HepG2 (cell line): ENCODE data around the gene OSCP1. TPM values are rescaled to one million over a fixed set of nuclear protein-coding genes. Genes with fewer than 3 reads are reported as not detected.

Experiments
- CREB1 ChIP-seq, 2 experiments: fragments of 450-650 bp in 1 of 2; IDR thresholded peaks; 2 replicates each; pipeline ENCODE4 v1.6.1; 2016 to 2017; ENCODE audit warnings: control low read depth in 1 of 2, mild to moderate bottlenecking in 1 of 2, missing compliant biosample characterization in 1 of 2, missing genetic modification characterization in 1 of 2
- DZIP1 ChIP-seq: sonication (generic); formaldehyde crosslinking; IDR thresholded peaks from 2 replicates; pipeline ENCODE4 v1.5.0; 2020; ENCODE audit warnings: mild to moderate bottlenecking, missing genetic modification reagents
- ETV5 ChIP-seq: IDR thresholded peaks from 2 replicates; pipeline ENCODE4 v1.6.1; 2018; ENCODE audit warnings: missing biosample characterization, missing genetic modification reagents, inconsistent platforms, borderline replicate concordance
- FOXC1 ChIP-seq: sonication (generic); formaldehyde crosslinking; IDR thresholded peaks from 2 replicates; pipeline ENCODE4 v1.8.0; 2022; ENCODE audit warnings: mild to moderate bottlenecking, missing genetic modification reagents, borderline replicate concordance
- FOXP4 ChIP-seq: sonication (generic); formaldehyde crosslinking; IDR thresholded peaks from 2 replicates; pipeline ENCODE4 v1.4.0; 2020; ENCODE audit warnings: missing genetic modification reagents
- HBP1 ChIP-seq: IDR thresholded peaks from 2 replicates; pipeline ENCODE4 v1.6.1; 2016; ENCODE audit warnings: low read depth, control low read depth
- HNRNPL ChIP-seq: fragments of 200-400 bp; formaldehyde crosslinking; IDR thresholded peaks from 2 replicates; pipeline ENCODE4 v1.6.1; 2017; ENCODE audit warnings: mild to moderate bottlenecking, low read depth, low read length
- HNRNPLL ChIP-seq: fragments of 200-400 bp; formaldehyde crosslinking; IDR thresholded peaks from 2 replicates; pipeline ENCODE4 v1.6.1; 2017; ENCODE audit warnings: mild to moderate bottlenecking, low read depth, low read length; ENCODE audit not compliant: poor library complexity, severe bottlenecking
- ISL2 ChIP-seq: sonication (generic); formaldehyde crosslinking; IDR thresholded peaks from 2 replicates; pipeline ENCODE4 v1.5.0; 2020; ENCODE audit warnings: missing genetic modification reagents
- MLX ChIP-seq: IDR thresholded peaks from 2 replicates; pipeline ENCODE4 v1.6.1; 2016
- PCBP2 ChIP-seq: fragments of 200-400 bp; formaldehyde crosslinking; optimal IDR thresholded peaks from 2 replicates; pipeline ENCODE3; 2018; ENCODE audit warnings: low read length, low read depth; ENCODE audit not compliant: poor library complexity, severe bottlenecking
- PITX1 ChIP-seq: sonication (generic); formaldehyde crosslinking; IDR thresholded peaks from 2 replicates; pipeline ENCODE4 v1.5.1; 2020; ENCODE audit warnings: mild to moderate bottlenecking, missing genetic modification reagents
- PPARG ChIP-seq: conservative IDR thresholded peaks from 2 replicates; pipeline ENCODE4 v1.6.1; 2016; ENCODE audit warnings: missing biosample characterization, missing genetic modification reagents
- RBFOX2 ChIP-seq: fragments of 200-400 bp; formaldehyde crosslinking; IDR thresholded peaks from 2 replicates; pipeline ENCODE4 v1.6.1; 2017; ENCODE audit warnings: low read depth, mild to moderate bottlenecking, low read length
- TFAP4 ChIP-seq: sonication (generic); IDR thresholded peaks from 2 replicates; pipeline ENCODE4 v1.6.1; 2016; ENCODE audit warnings: low read depth, borderline replicate concordance
- THAP11 ChIP-seq: IDR thresholded peaks from 2 replicates; pipeline ENCODE4 v1.6.1; 2016; ENCODE audit warnings: missing biosample characterization, missing genetic modification reagents
- ZNF12 ChIP-seq: sonication (generic); formaldehyde crosslinking; IDR thresholded peaks from 2 replicates; pipeline ENCODE4 v1.5.0; 2020; ENCODE audit warnings: missing genetic modification reagents
- ZNF235 ChIP-seq: sonication (generic); formaldehyde crosslinking; IDR thresholded peaks from 2 replicates; pipeline ENCODE4 v1.8.1; 2023; ENCODE audit warnings: mild to moderate bottlenecking, missing genetic modification reagents, borderline replicate concordance
- ZNF570 ChIP-seq: sonication (generic); formaldehyde crosslinking; IDR thresholded peaks from 2 replicates; pipeline ENCODE4 v1.4.0; 2020; ENCODE audit warnings: mild to moderate bottlenecking, missing genetic modification reagents, borderline replicate concordance
- polyA plus RNA-seq, 8 experiments: library from polyadenylated mRNA; depleted of rRNA in 3 of 8; stranded (reverse) in 7 of 8; unstranded in 1 of 8; fragments of >200 nt; fragmentation: Illumina TruSeq in 4 of 8; extraction: Trizol in 4 of 8; gene quantifications; 2 replicates each; pipeline versions ENCODE4 v1.2.1 to v1.2.3, GENCODE V29; 2011 to 2016; ENCODE audit warnings: low read depth in 4 of 8, missing spikeins in 1 of 8, mixed read lengths in 1 of 8; ENCODE audit not compliant: insufficient read depth in 1 of 8
- total RNA-seq, 5 experiments: library from RNA; depleted of rRNA; stranded (reverse); fragments of >200 nt; fragmentation: Illumina TruSeq; extraction: Trizol; gene quantifications; 2 replicates each; pipeline ENCODE4 v1.2.3, GENCODE V29; 2016; ENCODE audit warnings: low read depth in 1 of 5

Gene OSCP1
- total and polyA plus RNA-seq, 2 of the 13 experiments (the other 11 are each of a cell fraction or from before 2014, with no cell fraction given), result 0.60 to 0.84 TPM

- TF ChIP-seq HBP1 (CRISPR knock-in tag) (peak; percentile 76; the same call in 1 of the 2 replicates), RBFOX2 (no peak), PCBP2 (no peak), PPARG (no peak; the same call in 1 of the 2 replicates), DZIP1 (no peak), CREB1 (IDR thresholded peaks at IDR 0.05) (no peak), CREB1 (CRISPR knock-in tag; IDR thresholded peaks at IDR 0.05) (peak; percentile 87), TFAP4 (peak; percentile 51; the same call in 1 of the 2 replicates), THAP11 (CRISPR knock-in tag) (peak; percentile 80; the same call in 1 of the 2 replicates), FOXC1 (CRISPR knock-in tag) (peak; percentile 70), MLX (CRISPR knock-in tag) (no peak), ZNF235 (CRISPR knock-in tag) (no peak), ISL2 (CRISPR knock-in tag) (peak; percentile 38; the same call in 1 of the 2 replicates), HNRNPL (peak; percentile 69; the same call in 1 of the 2 replicates), FOXP4 (CRISPR knock-in tag) (peak; percentile 39; the same call in 1 of the 2 replicates), HNRNPLL (peak; percentile 34), ZNF570 (CRISPR knock-in tag) (no peak), ZNF12 (CRISPR knock-in tag) (0 out of 2 replicates have a peak, but pooled peaks have one; percentile 32), ETV5 (CRISPR knock-in tag) (peak; percentile 83; the same call in 1 of the 2 replicates), PITX1 (CRISPR knock-in tag) (peak; percentile 15; the same call in 1 of the 2 replicates)
Measured at GRCh38 chr1:36384542-36385409, 65.5 kb downstream of the OSCP1 start (continued).
